IgD-negative memory B cell (primary cell): Measurements from ENCODE around the gene SCN2B. TPM values are rescaled to one million over a fixed set of nuclear protein-coding genes. Genes with fewer than 3 reads are reported as not detected.
A peak's percentile ranks its signal among the peaks of the same experiment; 100 is the strongest.

Experiments
- H3K27ac Mint-ChIP-seq, 3 donors: one replicate each; pipeline ENCODE4 v1.8.0; 2020 to 2022; ENCODE audit warnings: mild to moderate bottlenecking in 3 of 3, mixed read lengths in 3 of 3, moderate library complexity in 1 of 3
- H3K27me3 Mint-ChIP-seq: one replicate; pipeline ENCODE4 v1.8.0; 2021; ENCODE audit warnings: mixed read lengths
- H3K36me3 Mint-ChIP-seq: one replicate; pipeline ENCODE4 v1.8.0; 2020; ENCODE audit warnings: mild to moderate bottlenecking, mixed read lengths
- H3K4me1 Mint-ChIP-seq, 3 donors: one replicate each; pipeline ENCODE4 v1.8.0; 2020 to 2022; ENCODE audit warnings: mixed read lengths in 3 of 3, mild to moderate bottlenecking in 1 of 3
- H3K4me3 Mint-ChIP-seq, 4 donors: one replicate each; pipeline ENCODE4 v1.8.0; 2020 to 2022; ENCODE audit warnings: mild to moderate bottlenecking in 4 of 4, mixed read lengths in 4 of 4, moderate library complexity in 3 of 4
- H3K9me3 Mint-ChIP-seq, 3 donors: one replicate each; pipeline ENCODE4 v1.8.0; 2020 to 2021; ENCODE audit warnings: mixed read lengths in 3 of 3, mild to moderate bottlenecking in 1 of 3
- polyA plus RNA-seq: library from polyadenylated mRNA; unstranded; fragments of 300-500 nt; fragmentation: Illumina TruSeq; gene quantifications from one replicate; pipeline ENCODE4 v1.2.3, GENCODE V29; 2021

SCN2B gene
- polyA plus RNA-seq, 1 donor from 2014 or later, result not detected

GRCh38 chr11:118171269-118172062, 5.0 kb downstream of the SCN2B start:
- H3K27me3 Mint-ChIP-seq, result peaks cover 26% of the 10 kb centered on the region
- H3K4me1 Mint-ChIP-seq, result peaks cover 0 to 4% (median 2%) of the 10 kb centered on the region in 3 donors
- no peak overlapping the region for H3K4me3 Mint-ChIP-seq
- peaks cover 3% of the 10 kb centered on the region for H3K36me3 Mint-ChIP-seq
- no peak overlapping the region for H3K27ac Mint-ChIP-seq
- H3K9me3 Mint-ChIP-seq, result no peaks in the 10 kb centered on the region

- peaks cover 3% of the 10 kb centered on the region for H3K36me3 Mint-ChIP-seq
- no peak overlapping the region for H3K4me3 Mint-ChIP-seq
- no peak overlapping the region for H3K27ac Mint-ChIP-seq
- no peaks in the 10 kb centered on the region for H3K9me3 Mint-ChIP-seq
- H3K27me3 Mint-ChIP-seq, result peaks cover 29% of the 10 kb centered on the region
- peaks cover 0 to 4% (median 2%) of the 10 kb centered on the region in 3 donors for H3K4me1 Mint-ChIP-seq
Observed at GRCh38 chr11:118170882-118171268, 5.6 kb downstream of the SCN2B start.

DNA sequence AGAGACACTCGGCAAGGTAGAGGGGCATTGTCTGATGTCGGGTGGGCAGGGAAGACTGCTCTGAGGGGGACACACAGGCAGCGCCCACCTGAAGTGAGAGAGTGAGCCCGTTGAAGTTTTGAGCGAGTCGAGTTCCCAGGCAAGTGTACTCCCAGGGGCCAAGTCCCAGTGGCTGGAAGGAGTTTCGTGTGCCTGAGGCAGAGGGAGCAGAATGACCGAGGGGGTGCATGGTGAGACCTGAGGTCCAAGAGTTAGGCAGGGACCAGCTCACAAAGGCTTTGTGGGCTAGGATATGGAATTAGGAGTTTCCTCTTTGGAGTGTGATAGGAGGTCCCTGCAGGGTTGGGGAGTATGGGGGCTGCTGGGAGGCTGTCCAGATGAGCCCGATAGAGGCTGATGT, 6.2 kb downstream of the SCN2B start:
- peaks cover 3% of the 10 kb centered on the region for H3K36me3 Mint-ChIP-seq
- H3K4me3 Mint-ChIP-seq, result no peak overlapping the region
- H3K27me3 Mint-ChIP-seq, result peaks cover 29% of the 10 kb centered on the region
- H3K9me3 Mint-ChIP-seq, result no peaks in the 10 kb centered on the region
- H3K27ac Mint-ChIP-seq, result no peak overlapping the region
- peaks cover 0 to 3% (median 2%) of the 10 kb centered on the region in 3 donors for H3K4me1 Mint-ChIP-seq

- peaks cover 0 to 3% (median 2%) of the 10 kb centered on the region in 3 donors for H3K4me1 Mint-ChIP-seq
- H3K4me3 Mint-ChIP-seq, result no peak overlapping the region
- H3K27me3 Mint-ChIP-seq, result peaks cover 29% of the 10 kb centered on the region
- no peak overlapping the region for H3K27ac Mint-ChIP-seq
- H3K36me3 Mint-ChIP-seq, result peaks cover 3% of the 10 kb centered on the region
- H3K9me3 Mint-ChIP-seq, result no peaks in the 10 kb centered on the region
Observed at GRCh38 chr11:118169300-118170140, 6.9 kb downstream of the SCN2B start.

DNA sequence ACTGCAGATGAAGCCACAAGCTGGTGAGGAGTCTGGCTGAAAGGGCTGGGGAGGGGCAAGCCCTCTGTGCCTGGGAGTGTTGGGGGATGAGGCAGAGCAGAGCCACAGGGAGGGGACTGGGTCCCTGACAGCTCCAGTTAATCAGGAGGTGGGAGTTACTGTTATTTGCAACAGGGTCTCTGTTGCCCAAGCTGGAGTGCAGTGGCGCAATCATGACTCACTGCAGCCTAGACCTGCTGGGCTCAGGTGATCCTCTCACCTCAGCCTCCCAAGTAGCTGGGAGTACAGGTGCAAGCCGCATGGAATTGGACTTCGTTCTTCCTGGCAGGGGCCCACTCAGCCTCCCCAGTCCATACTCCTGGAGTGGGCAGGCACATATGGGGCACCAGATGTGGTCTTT, 7.7 kb downstream of the SCN2B start:
- peak overlapping the region in 1 of 3 donors; percentile 56 for H3K27ac Mint-ChIP-seq
- H3K27me3 Mint-ChIP-seq, result peaks cover 29% of the 10 kb centered on the region
- H3K4me3 Mint-ChIP-seq, result no peak overlapping the region
- peaks cover 0 to 3% (median 2%) of the 10 kb centered on the region in 3 donors for H3K4me1 Mint-ChIP-seq
- no peaks in the 10 kb centered on the region for H3K9me3 Mint-ChIP-seq
- H3K36me3 Mint-ChIP-seq, result peaks cover 3% of the 10 kb centered on the region

DNA sequence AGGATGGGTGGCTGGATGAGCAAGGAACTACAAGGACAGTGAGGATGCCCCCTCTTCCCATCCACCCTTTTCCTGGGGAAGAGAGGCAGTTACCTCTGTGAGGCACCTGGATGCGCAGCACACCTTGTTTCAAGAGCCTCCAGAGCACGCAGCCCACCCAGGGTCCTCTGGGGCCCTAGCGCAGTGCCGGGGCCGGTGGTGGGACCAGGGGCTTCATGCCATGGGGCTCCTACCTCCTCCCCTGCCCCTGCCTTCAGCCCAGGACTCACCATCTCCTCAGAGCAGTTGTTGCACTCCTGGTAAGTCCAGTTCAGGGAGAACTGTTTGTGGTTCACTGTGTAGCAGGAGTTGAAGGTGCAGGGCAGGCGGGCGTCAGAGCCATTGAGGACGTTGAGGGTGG, 8.1 kb downstream of the SCN2B start:
- Mint-ChIP-seq H3K4me1 (peaks cover 0 to 3% (median 2%) of the 10 kb centered on the region in 3 donors), H3K9me3 (no peaks in the 10 kb centered on the region), H3K4me3 (no peak overlapping the region), H3K36me3 (peaks cover 3% of the 10 kb centered on the region), H3K27me3 (peaks cover 29% of the 10 kb centered on the region), H3K27ac (peak overlapping the region in 1 of 3 donors; percentile 56)

DNA sequence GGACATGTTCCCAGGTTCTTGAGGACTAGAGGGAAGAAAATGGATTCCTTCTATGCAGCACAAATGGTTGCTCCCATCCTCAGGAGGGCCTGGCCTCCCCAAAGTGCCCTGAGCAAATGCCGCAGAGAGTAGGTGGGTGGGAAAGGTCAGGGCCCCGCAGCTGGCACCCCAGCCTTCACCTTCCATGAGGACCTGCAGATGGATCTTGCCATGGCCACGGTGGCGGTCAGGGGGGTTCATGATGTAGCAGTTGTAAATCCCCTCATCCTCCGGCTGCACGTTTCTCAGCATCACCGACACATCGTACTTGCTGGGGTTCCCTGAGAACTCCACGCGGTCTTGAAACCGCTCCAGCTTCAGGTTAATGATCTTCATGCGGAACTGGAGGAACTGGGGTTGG, 8.5 kb downstream of the SCN2B start:
- Mint-ChIP-seq H3K9me3 (no peaks in the 10 kb centered on the region), H3K27ac (no peak overlapping the region), H3K4me3 (no peak overlapping the region), H3K4me1 (peaks cover 0 to 2% (median 0%) of the 10 kb centered on the region in 3 donors), H3K27me3 (peaks cover 25% of the 10 kb centered on the region), H3K36me3 (peaks cover 3% of the 10 kb centered on the region)

GRCh38 chr11:118167253-118167652, 9.2 kb downstream of the SCN2B start:
- Mint-ChIP-seq H3K9me3 (no peaks in the 10 kb centered on the region), H3K36me3 (peaks cover 3% of the 10 kb centered on the region), H3K4me3 (no peak overlapping the region), H3K27ac (no peak overlapping the region), H3K27me3 (peaks cover 24% of the 10 kb centered on the region), H3K4me1 (peaks cover 0 to 2% (median 0%) of the 10 kb centered on the region in 3 donors)

GRCh38 chr11:118166641-118167040, 9.8 kb downstream of the SCN2B start:
- Mint-ChIP-seq H3K36me3 (peaks cover 3% of the 10 kb centered on the region), H3K9me3 (no peaks in the 10 kb centered on the region), H3K27ac (no peak overlapping the region), H3K27me3 (peaks cover 24% of the 10 kb centered on the region), H3K4me3 (no peak overlapping the region), H3K4me1 (peaks cover 0 to under 1% (median 0%) of the 10 kb centered on the region in 3 donors)

DNA sequence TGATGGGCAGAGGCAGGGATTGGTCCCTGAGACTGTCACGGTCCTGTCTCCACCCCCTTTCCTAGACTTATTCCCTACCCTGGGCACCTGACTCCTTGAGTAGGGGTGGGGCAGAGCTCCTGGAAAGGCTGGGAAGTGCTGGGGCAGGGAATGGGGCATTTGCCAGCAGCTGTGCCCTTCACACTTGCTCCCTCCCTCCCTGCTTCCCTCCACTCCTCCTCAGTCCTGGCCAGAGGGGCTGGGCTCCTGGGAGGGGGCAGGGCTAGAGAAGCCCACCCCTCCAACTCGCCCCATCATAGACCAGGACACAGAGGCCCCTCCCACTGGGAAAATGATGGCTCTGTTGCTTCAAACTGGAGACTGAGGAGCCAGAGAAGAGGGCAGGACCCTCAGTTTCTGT, 11.6 kb downstream of the SCN2B start:
- peaks cover 20% of the 10 kb centered on the region for H3K27me3 Mint-ChIP-seq
- H3K4me1 Mint-ChIP-seq, result no peaks in the 10 kb centered on the region
- H3K9me3 Mint-ChIP-seq, result no peaks in the 10 kb centered on the region
- H3K27ac Mint-ChIP-seq, result no peak overlapping the region
- H3K36me3 Mint-ChIP-seq, result no peaks in the 10 kb centered on the region
- H3K4me3 Mint-ChIP-seq, result no peak overlapping the region

DNA sequence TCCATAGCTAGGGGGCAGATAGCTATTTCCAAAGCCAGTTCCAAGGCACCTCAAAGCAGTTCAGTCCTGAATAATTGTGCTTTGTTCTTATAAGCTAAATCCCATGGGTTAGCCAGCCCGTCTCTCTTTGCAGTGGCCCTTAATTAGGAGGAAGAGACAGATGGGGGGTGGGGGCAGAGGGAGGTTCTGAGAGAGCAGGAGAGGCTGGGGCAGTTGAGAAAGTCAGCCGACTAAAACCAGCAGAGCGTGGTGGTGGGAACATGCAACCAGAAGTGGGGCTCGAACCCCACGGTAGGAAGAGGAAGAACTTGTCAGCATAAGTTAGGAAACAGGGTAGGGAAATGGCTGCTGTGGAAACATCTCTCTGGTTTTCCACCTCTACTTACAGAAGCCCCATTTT, 12.9 kb downstream of the SCN2B start:
- Mint-ChIP-seq H3K4me3 (no peak overlapping the region), H3K9me3 (no peaks in the 10 kb centered on the region), H3K27ac (no peak overlapping the region), H3K4me1 (no peaks in the 10 kb centered on the region), H3K27me3 (peaks cover 21% of the 10 kb centered on the region), H3K36me3 (no peaks in the 10 kb centered on the region)

GRCh38 chr11:118162846-118163245, 13.6 kb downstream of the SCN2B start:
- Mint-ChIP-seq H3K36me3 (peaks cover 2% of the 10 kb centered on the region), H3K4me1 (no peaks in the 10 kb centered on the region), H3K27me3 (peaks cover 24% of the 10 kb centered on the region), H3K4me3 (no peak overlapping the region), H3K27ac (no peak overlapping the region), H3K9me3 (no peaks in the 10 kb centered on the region)

GRCh38 chr11:118161786-118162185, 14.7 kb downstream of the SCN2B start:
- Mint-ChIP-seq H3K4me1 (no peaks in the 10 kb centered on the region), H3K27ac (no peak overlapping the region), H3K27me3 (peaks cover 31% of the 10 kb centered on the region), H3K36me3 (peaks cover 2% of the 10 kb centered on the region), H3K9me3 (no peaks in the 10 kb centered on the region), H3K4me3 (no peak overlapping the region)

- H3K27me3 Mint-ChIP-seq, result peaks cover 53% of the 10 kb centered on the region
- H3K4me1 Mint-ChIP-seq, result peaks cover 0 to 4% (median 0%) of the 10 kb centered on the region in 3 donors
- H3K4me3 Mint-ChIP-seq, result no peak overlapping the region
- no peaks in the 10 kb centered on the region for H3K9me3 Mint-ChIP-seq
- H3K36me3 Mint-ChIP-seq, result peaks cover 2% of the 10 kb centered on the region
- H3K27ac Mint-ChIP-seq, result peak overlapping the region in 1 of 3 donors; percentile 53
Observed at GRCh38 chr11:118157186-118157895, 19.1 kb downstream of the SCN2B start.
